Panc1 (cell line): ENCODE measurements around the gene CALM3.

Source experiments
- CTCF ChIP-seq: fragments of 450-650 bp; IDR thresholded peaks from 2 replicates; pipeline ENCODE4 v1.5.1; 2017; ENCODE audit warnings: mild to moderate bottlenecking
- POLR2AphosphoS5 ChIP-seq: IDR thresholded peaks from 2 replicates; pipeline ENCODE4 v1.6.1; 2012; ENCODE audit warnings: mild to moderate bottlenecking, low read depth, low read length, moderate library complexity
- REST ChIP-seq, 2 experiments: IDR thresholded peaks; 2 replicates each; pipeline ENCODE4 v1.6.1; 2011 to 2012; ENCODE audit warnings: low read depth in 2 of 2, control low read depth in 1 of 2, low read length in 1 of 2, mild to moderate bottlenecking in 1 of 2, moderate library complexity in 1 of 2; ENCODE audit not compliant: insufficient read depth in 1 of 2
- SIN3A ChIP-seq: IDR thresholded peaks from 2 replicates; pipeline ENCODE4 v1.6.1; 2012; ENCODE audit warnings: low read depth, mild to moderate bottlenecking, low read length, moderate library complexity, borderline replicate concordance; ENCODE audit not compliant: insufficient read depth
- TCF7L2 ChIP-seq: IDR thresholded peaks from 2 replicates; pipeline ENCODE4 v1.6.1; 2011; ENCODE audit warnings: mild to moderate bottlenecking, low read depth, low read length, inconsistent platforms

- TF ChIP-seq SIN3A, result no peak
- no peak for TF ChIP-seq CTCF
- no peak for TF ChIP-seq REST (IDR thresholded peaks at IDR 0.05; ENCODE audit: insufficient read depth in 1 of 2, low read depth in 2 of 2, low read length in 1 of 2)
- no peak for TF ChIP-seq POLR2AphosphoS5
- TF ChIP-seq TCF7L2, result no peak
These were observed 29.6 kb downstream of the CALM3 start for GRCh38 chr19:46630586-46631205.
